ENCODE data around the gene STMN1. TPM values are rescaled to one million over a fixed set of nuclear protein-coding genes. Genes with fewer than 3 reads are reported as not detected.

STMN1 gene
- total and polyA plus RNA-seq, 9 of the 15 experiments (the other 6 are each of a cell fraction or from before 2014, with no cell fraction given) = 269 to 2,153 (median 595) TPM

DNA sequence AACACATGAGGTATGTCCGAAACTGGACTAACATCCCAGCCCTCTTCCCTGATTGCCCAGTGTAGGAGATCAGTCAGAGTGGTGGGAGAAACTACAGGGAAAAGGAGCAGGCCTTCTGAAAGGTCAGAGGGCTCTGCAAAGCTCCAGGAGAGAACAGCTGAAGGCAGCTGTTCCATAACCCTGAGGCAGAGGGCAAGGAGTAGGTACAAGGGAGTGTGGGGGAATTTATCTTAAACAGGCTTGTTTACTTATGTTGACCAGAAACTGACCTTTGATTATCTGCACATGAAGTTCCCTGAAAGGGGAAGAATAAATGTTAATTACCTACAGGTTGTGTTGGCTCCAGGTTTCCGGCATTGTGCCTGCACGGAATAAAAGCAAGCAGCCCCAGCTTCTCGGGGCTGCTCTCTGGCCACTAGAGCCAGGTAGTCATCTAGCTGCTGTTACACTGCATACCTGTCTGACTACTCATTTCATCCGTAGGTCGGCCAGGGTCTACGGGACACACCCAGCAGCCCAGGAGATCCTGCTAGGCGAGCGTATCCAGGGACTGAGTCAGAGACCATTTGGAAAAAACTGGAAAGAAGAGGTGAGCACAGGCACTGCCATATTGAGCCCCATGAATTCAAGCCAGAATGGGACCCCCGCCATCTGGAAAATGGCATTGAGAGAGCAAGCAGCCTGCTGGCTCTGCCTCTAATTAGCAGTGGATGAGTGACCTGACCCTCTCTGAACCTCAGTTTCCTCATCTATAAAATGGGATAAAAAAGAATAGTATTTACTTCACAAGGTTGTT is 15.8 kb downstream of the STMN1 start (continued):
- peak; percentile 43; the same call in 1 of the 2 replicates for TF ChIP-seq ETV5 (CRISPR knock-in tag; IDR thresholded peaks at IDR 0.05; ENCODE audit: low read depth)
- TF ChIP-seq ZNF668 (CRISPR knock-in tag; IDR thresholded peaks at IDR 0.05) = no peak
- 0 out of 2 replicates have a peak, but pooled peaks have one; percentile 22 for TF ChIP-seq ESRRA (IDR thresholded peaks at IDR 0.05; ENCODE audit: borderline replicate concordance, low read depth)
- TF ChIP-seq STAT5A (IDR thresholded peaks at IDR 0.05; ENCODE audit: borderline replicate concordance, low read length) = peak; percentile 9; the same call in 1 of the 2 replicates
- TF ChIP-seq TEAD4 (IDR thresholded peaks at IDR 0.05; ENCODE audit: low read length) = peak; percentile 58
- no peak for TF ChIP-seq TEAD4 (CRISPR knock-in tag; IDR thresholded peaks at IDR 0.05; ENCODE audit: borderline replicate concordance)
- TF ChIP-seq, protein P1, sequence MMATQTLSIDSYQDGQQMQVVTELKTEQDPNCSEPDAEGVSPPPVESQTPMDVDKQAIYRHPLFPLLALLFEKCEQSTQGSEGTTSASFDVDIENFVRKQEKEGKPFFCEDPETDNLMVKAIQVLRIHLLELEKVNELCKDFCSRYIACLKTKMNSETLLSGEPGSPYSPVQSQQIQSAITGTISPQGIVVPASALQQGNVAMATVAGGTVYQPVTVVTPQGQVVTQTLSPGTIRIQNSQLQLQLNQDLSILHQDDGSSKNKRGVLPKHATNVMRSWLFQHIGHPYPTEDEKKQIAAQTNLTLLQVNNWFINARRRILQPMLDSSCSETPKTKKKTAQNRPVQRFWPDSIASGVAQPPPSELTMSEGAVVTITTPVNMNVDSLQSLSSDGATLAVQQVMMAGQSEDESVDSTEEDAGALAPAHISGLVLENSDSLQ (IDR thresholded peaks at IDR 0.05) = no peak

DNA sequence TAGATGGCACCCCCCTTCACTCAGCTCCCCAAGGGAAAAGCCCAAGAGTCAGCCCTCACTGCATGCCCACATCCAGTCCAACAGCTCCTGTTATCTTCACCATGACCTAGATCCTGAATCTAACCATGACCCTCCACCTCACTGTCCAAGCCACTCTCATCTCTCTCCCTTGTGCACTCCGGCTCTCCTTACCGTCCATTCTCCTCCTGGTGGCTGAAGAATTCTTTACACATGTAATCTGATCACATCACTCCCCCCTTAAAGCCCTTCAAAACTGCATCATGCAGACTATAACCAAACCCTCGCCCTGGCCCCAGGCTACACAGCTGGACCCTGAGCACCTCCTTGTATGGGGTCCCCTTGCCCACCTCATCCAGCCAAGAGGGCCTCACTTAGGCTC is 16.7 kb downstream of the STMN1 start:
- WGBS (ENCODE audit: insufficient coverage, low coverage, missing lambda C conversion rate) = 34% methylated on average over 3 of the region's 3 CpGs
- DNase-seq (ENCODE audit: extremely low read depth in 1 of 4, low spot score in 3 of 4) = peak; percentile 50 to 69 (median 60)
- no peaks in the 10 kb centered on the region for H3K9me1 ChIP-seq (ENCODE audit: control insufficient read depth, insufficient read depth, low read length)
- no peak overlapping the region for H3K4me3 ChIP-seq
- ChIA-PET CTCF (ENCODE audit: low intra/inter-chr PET ratio) (interaction anchor here (1.8 kb wide), 1 partner anchor 52 kb away, joined by 6 read pairs; no protein-coding TSS in a partner anchor), POLR2A (interaction anchor here (0.5 to 3.7 kb wide), 4 partner anchors 10 to 759 kb away, joined by 3 to 22 read pairs (median 7); no protein-coding TSS in a partner anchor)
- peak; percentile 87 for ATAC-seq
- H3K27me3 ChIP-seq (ENCODE audit: control insufficient read depth in 2 of 2, insufficient read depth in 2 of 2, low read length in 2 of 2) = no peaks in the 10 kb centered on the region
- in situ Hi-C loops (cut with MboI) (no loop called here), intact Hi-C loops (cut with micrococcal nuclease) (loop anchor here (5.0 kb wide), 1 partner anchor 67 kb away; no protein-coding TSS in a partner anchor)
- no peak overlapping the region for H3K27ac ChIP-seq (ENCODE audit: extremely low read depth, low read depth, low read length)
- peaks cover 24 to 25% of the 10 kb centered on the region in 2 experiments for H3K4me1 ChIP-seq (replicated peaks in 1 of 2; ENCODE audit: control insufficient read depth in 2 of 2, insufficient read depth in 2 of 2, low read length in 2 of 2)
- H3K79me2 ChIP-seq (ENCODE audit: control insufficient read depth, insufficient read depth, low read length) = no peaks in the 10 kb centered on the region
- no peaks in the 10 kb centered on the region for H3K9me3 ChIP-seq (replicated peaks; ENCODE audit: control insufficient read depth, insufficient read depth, low read depth, low read length)
- H3K36me3 ChIP-seq (ENCODE audit: control insufficient read depth, insufficient read depth, low read length) = peaks cover 15% of the 10 kb centered on the region; the same call in 2 of the 3 replicates
- H3K9ac ChIP-seq (ENCODE audit: insufficient read depth in 1 of 2, low read depth in 2 of 2, low read length in 2 of 2) = peak overlapping the region in 1 of 2 experiments; percentile 65; a peak in 1 of 4 replicates
- FAIRE-seq = peak; percentile 67
- no peak overlapping the region for H2AFZ ChIP-seq (ENCODE audit: low read depth, low read length)
- BruUV-seq (replicated peaks) = no TSS peak
- H4K20me1 ChIP-seq (replicated peaks; ENCODE audit: control insufficient read depth, insufficient read depth, low read length) = no peaks in the 10 kb centered on the region
- 0 out of 2 replicates have a peak overlapping the region, but pooled peaks have one; percentile 43 for H3K4me2 ChIP-seq (ENCODE audit: insufficient read depth, low read length)
- TF ChIP-seq ZNF551 (CRISPR knock-in tag; IDR thresholded peaks at IDR 0.05) (no peak), HNRNPLL (IDR thresholded peaks at IDR 0.05; ENCODE audit: low read depth, low read length, poor library complexity, severe bottlenecking) (no peak), NR2C1 (IDR thresholded peaks at IDR 0.05) (no peak), NR2C1 (tag; IDR thresholded peaks at IDR 0.05) (peak; percentile 49; the same call in 1 of the 2 replicates), EZH2 (IDR thresholded peaks at IDR 0.05; ENCODE audit: borderline replicate concordance, low read depth, low read length) (no peak), ELF4 (CRISPR knock-in tag; IDR thresholded peaks at IDR 0.05) (no peak)
- TF ChIP-seq, protein P2, sequence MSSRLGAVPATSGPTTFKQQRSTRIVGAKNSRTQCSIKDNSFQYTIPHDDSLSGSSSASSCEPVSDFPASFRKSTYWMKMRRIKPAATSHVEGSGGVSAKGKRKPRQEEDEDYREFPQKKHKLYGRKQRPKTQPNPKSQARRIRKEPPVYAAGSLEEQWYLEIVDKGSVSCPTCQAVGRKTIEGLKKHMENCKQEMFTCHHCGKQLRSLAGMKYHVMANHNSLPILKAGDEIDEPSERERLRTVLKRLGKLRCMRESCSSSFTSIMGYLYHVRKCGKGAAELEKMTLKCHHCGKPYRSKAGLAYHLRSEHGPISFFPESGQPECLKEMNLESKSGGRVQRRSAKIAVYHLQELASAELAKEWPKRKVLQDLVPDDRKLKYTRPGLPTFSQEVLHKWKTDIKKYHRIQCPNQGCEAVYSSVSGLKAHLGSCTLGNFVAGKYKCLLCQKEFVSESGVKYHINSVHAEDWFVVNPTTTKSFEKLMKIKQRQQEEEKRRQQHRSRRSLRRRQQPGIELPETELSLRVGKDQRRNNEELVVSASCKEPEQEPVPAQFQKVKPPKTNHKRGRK (tag; IDR thresholded peaks at IDR 0.05) = no peak
- TF ChIP-seq, protein P3, sequence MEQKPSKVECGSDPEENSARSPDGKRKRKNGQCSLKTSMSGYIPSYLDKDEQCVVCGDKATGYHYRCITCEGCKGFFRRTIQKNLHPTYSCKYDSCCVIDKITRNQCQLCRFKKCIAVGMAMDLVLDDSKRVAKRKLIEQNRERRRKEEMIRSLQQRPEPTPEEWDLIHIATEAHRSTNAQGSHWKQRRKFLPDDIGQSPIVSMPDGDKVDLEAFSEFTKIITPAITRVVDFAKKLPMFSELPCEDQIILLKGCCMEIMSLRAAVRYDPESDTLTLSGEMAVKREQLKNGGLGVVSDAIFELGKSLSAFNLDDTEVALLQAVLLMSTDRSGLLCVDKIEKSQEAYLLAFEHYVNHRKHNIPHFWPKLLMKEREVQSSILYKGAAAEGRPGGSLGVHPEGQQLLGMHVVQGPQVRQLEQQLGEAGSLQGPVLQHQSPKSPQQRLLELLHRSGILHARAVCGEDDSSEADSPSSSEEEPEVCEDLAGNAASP (IDR thresholded peaks at IDR 0.05) = no peak
